GM23248 (cell line): ENCODE results near the gene TMEM181.

Experiments
- EZH2 ChIP-seq: fragments of 200-600 bp; sonication (generic); IDR thresholded peaks from 2 replicates; pipeline ENCODE4 v1.6.1; 2018; ENCODE audit warnings: antibody characterized with exemption, mild to moderate bottlenecking; ENCODE audit not compliant: insufficient read depth, poor library complexity, severe bottlenecking
- EZH2phosphoT487 ChIP-seq: fragments of 200-600 bp; sonication (generic); IDR thresholded peaks from 2 replicates; pipeline ENCODE4 v1.6.1; 2018; ENCODE audit warnings: antibody characterized with exemption, moderate library complexity, mild to moderate bottlenecking, low read depth; ENCODE audit not compliant: insufficient read depth

GRCh38 chr6:158536891-158537798 lies 22.7 kb upstream of the TMEM181 start:
- TF ChIP-seq EZH2 (peak; percentile 77), EZH2phosphoT487 (peak; percentile 30; the same call in 1 of the 2 replicates)
